Myocyte (in vitro differentiated cells): ENCODE results near the gene MAP2K2. TPM values are rescaled to one million over a fixed set of nuclear protein-coding genes. Genes with fewer than 3 reads are reported as not detected.
"Not testable (repeated sequence)": the region's sequence is repeated elsewhere in the genome, so short reads cannot be mapped to it uniquely, and the experiment has no call there.

Source experiments
- DNase-seq: peaks from one replicate; pipeline ENCODE4 v3.0.0-alpha.2; 2012; ENCODE audit warnings: low read depth
- polyA plus RNA-seq: library from polyadenylated mRNA; unstranded; fragments of >200 nt; gene quantifications from one replicate; pipeline ENCODE4 v1.2.1, GENCODE V29; 2012; ENCODE audit warnings: missing spikeins
- total RNA-seq: library from RNA; depleted of rRNA; stranded (reverse); fragments of >200 nt; gene quantifications from 2 replicates; pipeline ENCODE4 v1.2.3, GENCODE V29; 2014

The MAP2K2 gene
- 201 and 224 TPM in 2 replicates for total RNA-seq
- polyA plus RNA-seq, result 203 TPM

DNA sequence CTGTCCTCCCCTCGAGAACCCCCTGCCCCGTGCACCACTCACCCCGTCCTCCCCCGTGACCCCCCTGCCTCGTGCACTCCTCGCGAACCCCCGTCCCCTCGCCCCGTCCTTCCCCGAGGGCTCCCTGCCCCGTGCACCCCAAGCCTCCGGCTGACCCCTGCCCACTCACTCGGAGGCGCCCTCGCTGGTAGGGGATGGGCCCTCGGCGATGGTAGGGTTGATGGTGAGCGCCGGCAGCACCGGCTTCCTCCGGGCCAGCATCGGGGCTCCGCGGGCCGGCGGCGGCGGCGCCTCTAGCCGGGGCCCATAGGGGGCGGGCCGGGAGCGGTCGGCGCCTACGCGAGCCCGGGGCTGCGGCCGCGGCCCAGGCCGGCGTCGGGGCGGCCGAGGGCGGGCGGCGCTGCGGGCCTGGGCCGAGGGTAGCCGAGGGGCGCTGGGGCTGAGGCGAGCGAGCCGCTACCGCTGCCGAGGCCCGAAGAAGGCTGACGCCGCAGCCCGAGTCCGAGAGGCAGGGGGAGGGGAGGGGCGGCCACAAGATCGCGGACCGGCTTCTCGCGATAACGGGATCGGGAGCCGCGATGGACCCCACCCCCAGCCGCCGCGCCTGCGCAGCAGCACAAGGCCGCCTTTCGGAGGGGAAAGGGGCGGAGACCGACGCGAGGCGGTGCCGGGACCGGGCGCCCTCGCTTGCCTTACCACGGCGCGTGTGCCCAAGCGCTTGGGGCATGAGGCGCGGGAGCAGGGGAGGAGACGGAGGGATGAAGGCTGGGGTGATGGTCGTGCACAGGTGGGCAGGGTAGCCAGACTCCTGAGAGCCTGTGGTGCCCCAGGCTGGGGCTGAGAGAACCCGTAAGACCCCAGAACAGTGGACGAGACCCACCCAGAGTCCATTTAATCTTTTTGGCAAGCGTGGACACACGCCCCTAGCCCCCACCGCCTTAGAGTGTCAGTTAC, at the start of gene MAP2K2:
TSS of gene MAP2K2 (minus strand) at position 508 of the 954 bp plus-strand sequence. CDS start at position 261, 247 bp downstream.
- peak; percentile 92 for DNase-seq

DNA sequence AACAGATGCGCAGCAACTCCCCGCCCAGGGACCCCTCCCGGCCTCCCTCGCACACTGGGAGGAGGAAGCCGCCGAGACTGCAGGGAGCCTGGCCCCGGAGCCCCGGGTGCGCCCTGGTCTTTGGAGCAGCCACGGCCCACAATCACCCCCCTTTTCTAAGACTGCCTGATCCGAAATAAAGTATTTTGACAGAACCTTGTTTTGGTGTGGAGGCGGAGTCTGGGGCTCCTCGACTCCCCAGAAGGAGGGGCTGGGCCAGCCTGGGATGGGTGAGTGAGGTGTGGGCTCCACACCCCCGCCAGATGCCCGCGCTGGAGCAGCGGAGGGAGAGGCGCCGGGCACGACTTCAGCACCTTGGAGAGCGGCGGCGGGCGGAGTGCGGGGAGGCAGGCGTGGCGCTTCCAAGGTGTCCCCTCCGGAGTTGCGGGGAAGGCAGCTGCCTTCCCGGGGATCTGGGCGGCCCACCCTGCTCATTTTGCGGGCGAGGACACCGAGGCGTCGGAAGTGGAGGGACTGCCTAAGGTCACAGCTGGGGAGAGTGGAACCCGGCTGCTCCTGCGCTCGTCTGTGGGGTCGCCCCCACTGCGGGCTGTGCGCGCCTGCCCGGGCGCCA, 49.0 kb upstream of the MAP2K2 start:
- peak; percentile 68 for DNase-seq

DNA sequence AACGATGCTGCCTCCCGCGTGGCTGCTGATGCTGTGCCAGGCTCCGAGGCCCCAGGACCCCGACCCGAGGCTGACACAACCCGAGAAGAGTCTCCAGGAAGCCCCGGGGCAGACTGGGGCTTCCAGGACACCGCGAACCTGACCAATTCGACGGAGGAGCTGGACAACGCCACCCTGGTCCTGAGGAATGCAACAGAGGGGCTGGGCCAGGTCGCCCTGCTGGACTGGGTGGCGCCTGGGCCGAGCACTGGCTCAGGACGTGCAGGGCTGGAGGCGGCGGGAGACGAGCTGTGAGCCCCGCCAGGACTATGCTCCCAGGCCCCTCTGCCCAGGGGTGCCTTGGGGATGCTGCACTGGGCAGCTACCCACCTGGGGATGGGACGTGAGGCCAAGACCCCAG, 47.8 kb upstream of the MAP2K2 start:
- no peak for DNase-seq

DNA sequence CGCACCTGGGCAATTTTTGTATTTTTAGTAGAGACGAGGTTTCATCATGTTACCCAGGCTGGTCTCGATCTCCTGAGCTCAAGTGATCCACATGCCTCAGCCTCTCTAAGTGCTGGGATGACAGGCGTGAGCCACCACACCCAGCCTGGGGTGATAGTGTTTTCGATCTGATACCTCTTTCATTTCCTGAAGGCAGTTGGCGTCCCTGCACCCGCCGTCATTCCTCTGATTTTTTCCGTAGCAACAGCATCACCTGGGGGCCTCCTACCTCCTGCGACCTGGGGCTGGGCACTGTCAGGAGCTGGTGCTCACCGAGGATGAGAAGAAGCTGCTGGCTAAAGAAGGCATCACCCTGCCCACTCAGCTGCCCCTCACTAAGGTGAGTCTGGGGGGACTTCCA, 40.3 kb upstream of the MAP2K2 start:
- no peak for DNase-seq

DNA sequence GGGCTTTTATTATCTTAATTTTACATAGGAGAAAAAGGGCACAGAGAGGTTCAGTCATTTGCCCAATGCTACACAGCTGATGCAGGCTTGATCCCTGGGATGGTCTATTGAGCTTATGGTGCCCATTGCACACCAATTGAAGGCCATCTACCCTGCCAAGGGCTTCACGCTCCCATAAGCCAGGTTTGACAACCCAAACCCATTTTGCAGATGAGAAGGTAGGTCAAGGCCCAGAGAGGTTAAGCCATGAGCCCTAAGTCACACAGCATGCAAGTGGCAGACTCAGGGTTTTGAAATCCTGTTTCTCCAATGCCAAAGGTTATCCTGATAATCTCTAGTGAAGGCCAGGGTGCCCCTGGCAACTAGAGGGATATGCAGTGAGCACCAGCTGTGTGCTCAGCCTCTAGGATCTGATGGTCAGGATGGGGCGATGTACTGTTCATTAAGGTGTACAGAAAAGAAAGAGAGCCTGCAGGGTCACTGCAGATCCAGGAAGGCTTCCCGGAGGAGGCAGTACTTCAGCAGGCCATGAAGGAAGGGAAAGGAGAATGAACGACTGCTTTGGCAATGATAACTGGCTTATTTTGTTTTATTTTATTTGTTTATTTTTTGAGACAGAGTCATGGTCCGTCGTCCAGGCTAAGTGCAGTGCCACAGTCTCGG, 37.6 kb upstream of the MAP2K2 start:
- DNase-seq, result no peak

DNA sequence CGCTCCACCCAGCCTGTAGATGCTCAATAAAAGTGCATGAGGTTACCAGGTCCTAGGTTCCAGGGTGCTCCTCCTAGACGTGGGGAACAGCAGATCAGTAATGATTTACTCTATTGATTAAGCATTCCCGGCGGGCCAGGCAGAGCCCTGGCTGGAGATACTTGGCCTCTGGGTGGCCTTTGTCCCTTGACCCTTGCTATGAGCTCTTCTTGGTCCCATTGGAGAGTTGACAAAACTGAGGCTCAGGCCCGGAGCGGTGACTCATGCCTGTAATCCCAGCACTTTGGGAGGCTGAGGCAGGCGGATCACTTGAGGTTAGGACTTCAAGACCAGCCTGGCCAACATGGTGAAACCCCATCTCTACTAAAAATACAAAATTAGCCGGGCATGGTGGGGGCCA, 34.0 kb upstream of the MAP2K2 start:
- DNase-seq, result not testable (repeated sequence)

DNA sequence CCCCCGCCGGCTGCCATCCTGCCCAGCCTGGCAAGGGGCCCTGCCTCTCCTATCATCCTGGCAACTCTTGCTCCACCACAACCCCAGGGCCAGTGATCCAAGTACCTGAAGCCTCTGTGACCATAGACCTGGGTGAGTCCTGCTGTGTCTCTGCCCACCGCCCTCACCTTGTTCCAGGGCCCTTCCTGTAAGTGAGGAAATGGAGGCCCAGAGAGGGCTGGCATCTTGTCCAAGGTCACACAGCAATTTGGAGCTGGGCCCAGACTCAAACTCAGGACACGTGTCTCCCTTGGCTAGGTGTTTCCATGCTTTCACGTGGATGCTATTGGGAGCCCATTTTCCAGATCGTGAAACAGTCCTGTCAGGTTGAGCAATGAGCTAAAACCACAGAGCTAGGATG, 33.2 kb upstream of the MAP2K2 start:
- no peak for DNase-seq

DNA sequence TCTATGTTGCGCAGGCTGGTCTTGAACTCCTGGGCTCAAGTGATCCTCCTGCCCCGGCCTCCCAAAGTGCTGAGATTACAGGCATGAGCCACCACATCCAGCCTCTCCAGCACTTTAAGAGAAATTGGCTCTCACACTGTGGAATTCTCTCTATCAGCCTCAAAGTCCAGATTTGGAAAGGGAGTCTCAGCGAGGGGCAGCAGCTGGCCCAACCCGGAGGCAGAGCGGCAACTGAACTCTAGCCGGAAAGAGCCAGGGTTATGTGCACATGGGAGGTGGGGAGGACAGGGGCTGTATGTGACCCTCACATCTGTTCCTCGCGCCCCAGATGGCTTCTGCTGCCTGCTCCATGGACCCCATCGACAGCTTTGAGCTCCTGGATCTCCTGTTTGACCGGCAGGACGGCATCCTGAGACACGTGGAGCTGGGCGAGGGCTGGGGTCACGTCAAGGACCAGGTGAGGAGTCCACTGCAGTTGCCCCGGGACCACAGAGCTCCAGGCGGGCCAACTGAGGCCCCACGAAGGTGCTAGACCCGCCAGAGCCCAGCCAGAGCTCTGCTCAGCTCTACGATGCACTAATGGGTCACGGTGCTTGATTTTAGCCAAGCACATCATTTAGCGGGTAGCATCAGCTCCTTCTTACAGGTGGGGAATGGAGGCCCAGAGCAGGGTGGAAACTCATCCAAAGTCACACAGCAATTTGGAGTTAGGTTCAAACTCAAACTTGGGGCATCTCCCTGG, 30.8 kb upstream of the MAP2K2 start:
- no peak for DNase-seq

DNA sequence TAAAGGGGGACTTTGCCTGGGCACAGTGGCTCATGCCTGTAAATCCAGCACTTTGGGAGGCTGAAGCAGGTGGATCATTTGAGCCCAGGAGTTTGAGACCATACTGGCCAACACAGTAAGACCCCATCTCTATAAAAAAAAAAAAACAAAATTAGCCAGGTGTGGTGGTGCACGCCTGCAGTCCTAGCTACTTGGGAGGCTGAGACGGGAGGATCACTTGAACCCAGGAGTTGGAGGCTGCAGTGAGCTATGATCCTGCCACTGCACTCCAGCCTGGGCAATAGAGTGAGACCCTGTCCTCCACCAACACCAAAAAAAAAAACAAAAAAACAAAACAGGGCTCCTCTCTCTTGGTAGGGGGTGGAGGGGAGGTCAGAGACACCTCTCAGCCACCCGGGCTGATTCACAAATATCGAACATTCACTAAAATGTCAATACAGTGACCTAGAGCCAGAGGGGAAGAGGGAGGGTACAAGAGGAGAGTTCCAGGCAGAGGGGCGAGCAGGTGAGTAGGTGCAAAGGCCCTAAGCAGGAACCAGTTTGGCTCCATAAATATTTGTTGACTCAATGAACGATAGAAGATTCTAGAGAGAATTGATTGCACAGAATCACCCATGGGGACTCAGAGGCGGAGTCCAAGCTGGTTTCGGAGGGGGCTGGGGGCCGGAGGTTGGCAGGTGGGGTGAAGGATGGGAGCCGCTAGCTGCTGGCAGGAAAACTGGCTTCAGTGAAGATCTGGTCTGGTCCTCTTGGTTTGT, 28.5 kb upstream of the MAP2K2 start:
- no peak for DNase-seq

DNA sequence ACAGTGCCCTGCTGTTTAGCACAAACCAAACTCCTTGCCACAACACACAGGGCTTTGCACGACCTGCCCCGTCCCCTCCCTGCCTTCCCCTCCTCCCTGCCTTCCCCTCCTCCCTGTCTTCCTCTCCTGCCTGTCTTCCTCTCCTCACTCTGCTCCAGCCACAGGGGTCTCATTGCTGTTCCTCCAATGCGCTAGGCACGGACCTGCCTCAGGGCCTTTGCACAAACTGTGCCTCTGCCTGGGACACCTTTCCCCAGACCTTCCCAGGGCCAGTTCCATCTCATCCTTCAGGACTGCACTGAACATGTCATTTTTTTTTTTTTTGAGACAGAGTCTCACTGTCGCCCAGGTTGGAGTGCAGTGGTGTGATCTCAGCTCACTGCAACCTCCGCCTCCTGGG, 27.7 kb upstream of the MAP2K2 start:
- no peak for DNase-seq

DNA sequence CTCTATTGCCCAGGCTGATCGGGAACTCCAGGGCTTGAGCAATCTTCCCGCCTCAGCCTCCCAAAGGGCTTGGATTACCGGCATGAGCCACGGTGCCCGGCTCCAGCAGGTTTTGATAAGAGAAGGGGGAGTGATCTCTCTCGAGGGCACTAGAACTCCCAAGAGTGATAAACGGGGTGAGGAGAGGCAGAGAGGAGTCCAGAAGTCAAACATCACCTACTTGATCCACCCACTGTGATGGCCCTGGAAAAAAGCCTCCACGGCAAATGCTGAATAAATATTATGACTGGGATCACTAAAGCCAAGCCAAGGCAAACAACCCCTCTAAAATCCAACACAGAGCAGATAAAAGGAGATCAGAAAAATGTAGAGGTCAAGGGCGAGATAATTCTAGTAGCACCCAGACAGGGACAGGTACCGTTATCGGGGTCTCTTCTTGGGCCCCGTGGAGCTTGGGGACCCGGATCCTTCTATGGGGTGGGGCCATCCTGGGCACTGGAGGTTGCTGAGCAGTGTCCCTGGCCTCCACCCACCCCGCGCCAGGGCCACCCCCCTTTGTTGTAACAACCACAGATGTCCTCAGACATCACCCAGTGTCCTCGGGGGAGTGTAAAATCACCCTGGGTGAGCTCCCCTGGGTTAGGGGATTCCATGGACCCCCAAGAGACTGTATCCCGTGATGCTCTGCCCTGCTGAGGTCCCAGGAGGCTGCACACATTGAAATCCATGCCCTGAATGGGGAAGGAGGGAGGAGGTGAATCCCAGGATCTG, 25.8 kb upstream of the MAP2K2 start:
- DNase-seq, result no peak

DNA sequence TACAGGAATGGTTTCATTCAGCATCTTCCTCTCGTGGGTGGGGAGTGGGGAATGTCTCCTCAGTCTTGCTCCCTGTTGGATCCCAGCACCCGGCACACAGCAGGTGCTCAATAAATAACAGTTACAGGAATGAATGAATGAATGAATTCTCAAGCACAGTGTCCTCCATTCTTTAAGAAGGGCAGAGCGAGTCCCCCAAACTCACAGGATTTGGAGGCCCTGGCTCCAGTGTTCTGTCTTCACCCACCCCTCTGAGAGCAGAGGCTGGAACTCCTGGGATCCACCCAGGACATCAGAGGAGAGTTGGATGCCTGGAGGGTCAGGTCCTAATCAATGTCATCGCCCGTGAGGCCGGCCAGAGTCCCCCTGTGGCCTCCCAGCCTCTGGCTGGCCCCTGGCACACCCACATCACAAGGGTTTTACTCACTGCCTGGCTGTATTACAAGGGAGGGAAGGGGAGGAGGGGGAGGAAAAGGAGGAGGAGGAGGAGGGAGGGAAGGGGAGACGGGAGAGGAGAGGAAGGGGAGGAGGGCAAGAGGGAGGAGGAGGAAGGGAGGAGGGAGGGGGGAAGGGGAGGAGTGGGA, 20.8 kb upstream of the MAP2K2 start:
- no peak for DNase-seq

DNA sequence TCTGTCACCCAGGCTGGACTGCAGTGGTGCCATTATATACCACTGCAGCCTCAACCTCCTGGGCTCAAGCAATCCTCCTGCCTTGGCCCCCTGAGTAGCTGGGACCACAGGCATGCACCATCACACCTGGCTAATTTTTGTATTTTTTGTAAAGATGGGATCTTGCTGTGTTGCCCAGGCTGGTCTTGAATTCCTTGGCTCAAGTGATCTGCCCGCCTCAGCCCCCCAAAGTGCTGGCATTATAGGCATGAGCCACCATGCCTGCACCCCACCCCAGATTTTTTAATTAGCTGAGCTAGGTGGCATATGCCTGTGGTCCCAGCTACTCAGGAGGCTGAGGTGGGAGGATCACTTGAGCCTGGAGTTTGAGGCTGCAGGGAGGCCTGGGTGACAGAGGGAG, 19.0 kb upstream of the MAP2K2 start:
- DNase-seq, result not testable (repeated sequence)

DNA sequence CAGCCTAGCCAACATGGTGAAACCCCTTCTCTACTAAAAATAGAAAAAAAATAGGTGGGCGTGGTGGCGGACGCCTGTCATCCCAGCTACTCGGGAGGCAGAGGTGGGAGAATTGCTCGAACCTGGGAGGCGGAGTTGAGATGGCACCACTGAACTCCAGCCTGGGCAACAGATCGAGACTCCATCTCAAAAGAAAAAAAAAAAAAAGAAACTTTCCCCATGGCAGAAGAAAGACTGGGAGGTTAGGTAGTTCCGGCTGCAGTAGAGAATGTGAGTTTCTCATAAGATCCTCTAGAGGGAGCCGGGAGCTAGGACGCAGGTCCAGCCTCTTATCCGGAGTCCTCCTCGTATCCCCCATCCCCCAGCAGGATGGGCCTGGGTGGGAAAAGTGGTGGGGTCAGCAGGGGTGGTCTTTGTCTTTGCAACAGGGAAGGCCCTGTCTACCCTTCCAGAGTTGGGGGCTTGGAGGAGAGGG, 16.4 kb upstream of the MAP2K2 start:
- DNase-seq, result peak; percentile 44

DNA sequence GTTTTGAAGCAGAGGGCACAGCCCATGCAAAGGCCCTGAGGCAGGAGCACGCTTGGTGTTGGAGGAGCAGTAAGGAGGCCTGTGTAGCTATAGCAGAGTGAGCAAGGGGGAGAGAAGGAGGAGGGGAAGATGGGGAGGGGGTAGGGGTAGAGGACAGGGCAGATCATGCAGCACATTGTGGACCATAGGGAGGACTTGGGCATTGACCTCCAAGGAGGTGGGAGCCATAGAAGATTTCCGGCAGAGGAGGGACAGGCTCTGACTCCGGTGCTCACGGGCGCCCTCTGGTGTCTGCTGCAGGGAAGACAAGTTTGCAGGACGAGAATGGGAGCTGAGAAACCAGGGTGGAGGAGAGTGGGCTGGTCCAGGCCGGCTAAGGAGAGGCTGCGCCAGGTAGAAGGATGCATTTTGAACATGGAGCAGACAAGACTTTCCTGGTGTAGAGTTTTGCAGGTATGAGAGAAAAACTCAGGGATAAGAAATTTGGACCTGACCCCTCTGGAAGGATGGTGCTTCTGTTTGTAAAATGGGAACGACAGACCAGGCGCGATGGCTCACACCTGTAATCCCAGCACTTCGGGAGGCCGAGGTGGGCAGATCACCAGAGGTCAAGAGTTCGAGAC, 15.8 kb upstream of the MAP2K2 start:
- peak; percentile 52 for DNase-seq

DNA sequence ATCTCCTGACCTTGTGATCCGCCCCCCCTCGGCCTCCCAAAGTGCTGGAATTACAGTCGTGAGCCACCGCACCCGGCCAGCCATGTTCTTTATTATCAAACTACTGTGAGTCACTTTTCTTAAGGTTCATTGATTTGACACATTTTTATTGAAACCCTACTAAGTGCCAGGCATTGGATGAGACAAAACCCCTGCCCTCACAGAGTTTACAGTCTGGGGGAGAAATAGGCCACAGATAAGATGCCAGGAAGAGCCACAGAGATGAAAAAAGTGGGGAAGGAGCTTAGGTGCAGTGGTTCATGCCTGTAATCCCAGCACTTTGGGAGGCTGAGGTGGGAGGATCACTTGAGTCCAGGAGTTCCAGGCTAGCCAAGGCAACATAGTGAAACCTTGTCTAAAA, 14.5 kb upstream of the MAP2K2 start:
- no peak for DNase-seq

DNA sequence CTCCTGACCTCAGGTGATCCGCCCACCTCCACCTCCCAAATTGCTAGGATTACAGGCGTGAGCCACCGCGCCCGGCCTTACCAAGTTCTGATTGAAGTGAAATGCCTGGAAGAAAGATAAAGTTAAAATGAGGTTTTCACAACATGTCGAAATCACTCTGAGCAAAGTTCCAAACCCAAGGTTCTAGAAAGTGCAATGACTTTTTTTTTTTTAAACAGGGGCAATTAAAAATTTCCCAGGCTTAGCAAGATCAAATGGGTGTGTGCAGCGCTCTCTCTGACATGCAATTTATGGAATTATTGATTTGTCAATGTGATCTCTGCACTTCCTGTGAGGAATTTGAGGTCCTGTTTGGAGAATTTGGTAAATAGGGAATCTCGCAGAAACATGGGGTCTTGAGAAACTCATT, 12.8 kb upstream of the MAP2K2 start:
- no peak for DNase-seq

DNA sequence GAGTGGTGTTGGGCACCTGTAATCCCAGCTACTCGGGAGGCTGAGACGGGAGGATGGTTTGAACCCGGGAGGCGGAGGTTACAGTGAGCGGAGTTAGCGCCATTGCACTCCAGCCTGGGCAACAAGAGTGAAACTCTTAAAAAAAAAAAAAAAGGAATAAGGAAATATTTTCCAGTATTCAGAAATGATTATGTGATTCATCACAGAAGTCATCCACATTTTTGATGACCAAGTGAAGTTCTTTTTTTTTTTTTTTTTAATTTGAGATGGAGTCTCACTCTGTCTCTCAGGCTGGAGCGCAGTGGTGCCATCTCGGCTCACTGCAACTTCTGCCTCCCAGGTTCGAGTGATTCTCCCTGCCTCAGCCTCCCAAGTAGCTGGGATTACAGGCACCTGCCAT, 11.5 kb upstream of the MAP2K2 start:
- DNase-seq, result not testable (repeated sequence)

DNA sequence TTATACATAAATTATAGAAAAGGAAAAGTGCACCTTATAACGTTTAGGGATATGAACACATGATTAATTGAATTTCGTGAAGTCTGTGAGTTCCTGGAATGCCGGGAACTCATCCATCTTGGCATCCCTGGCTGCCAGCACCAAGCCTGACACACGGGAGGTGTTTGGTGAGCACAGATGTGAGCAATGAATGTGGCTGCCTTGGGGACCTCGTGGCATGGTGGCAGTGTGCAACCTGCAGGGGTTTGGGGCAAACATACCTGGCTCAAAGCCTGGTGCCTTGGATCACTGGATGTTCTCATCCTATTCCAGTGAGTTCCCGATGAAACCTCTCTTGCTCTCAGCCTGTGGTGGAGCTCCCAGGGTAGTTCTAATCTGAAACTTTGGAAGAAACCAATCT, 10.4 kb upstream of the MAP2K2 start:
- no peak for DNase-seq
